ENCODE measurements around the gene DST. TPM values are rescaled to one million over a fixed set of nuclear protein-coding genes. Genes with fewer than 3 reads are reported as not detected.

DST gene
- total RNA-seq, 4 donors from 2014 or later: 410 to 588 (median 521) TPM

DNA sequence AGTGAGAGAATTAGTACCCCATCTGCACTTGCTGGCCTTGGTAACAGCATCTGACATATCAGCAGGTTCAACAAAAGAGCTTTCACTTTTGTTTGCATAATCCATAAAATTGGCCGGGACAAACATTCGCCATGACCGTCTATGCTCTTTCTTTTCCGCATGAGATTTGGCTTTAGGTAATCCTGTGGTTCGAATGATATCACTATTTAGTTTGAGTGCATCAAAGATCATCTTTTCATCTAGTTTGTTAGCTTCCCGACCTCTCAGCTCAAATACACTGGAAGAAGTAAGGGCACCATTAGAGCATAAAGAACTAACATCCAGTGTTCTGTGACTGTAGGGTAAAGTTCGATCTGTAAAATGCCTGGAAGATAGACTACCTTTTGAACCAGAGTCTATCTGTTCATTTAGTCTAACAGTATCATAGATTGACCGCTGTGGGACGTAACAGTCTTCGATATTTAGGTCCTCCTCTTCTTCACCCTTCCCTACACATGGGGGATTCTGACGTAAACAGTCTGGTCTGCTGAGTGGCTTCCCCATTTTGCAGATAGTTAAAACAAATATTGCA is 101.6 kb downstream of the DST start:
- no peak for DNase-seq (ENCODE audit: extremely low spot score)
- peaks cover 43 to 69% (median 53%) of the 10 kb centered on the region in 4 donors for H3K4me1 ChIP-seq
- intact Hi-C loops (cut with DNase I): loop anchor here (2.0 to 5.0 kb wide), 2 partner anchors 49 to 166 kb away; no protein-coding TSS in a partner anchor
- H3K9me3 ChIP-seq: no peaks in the 10 kb centered on the region
- H3K36me3 ChIP-seq: peaks cover 0 to 7% (median 3%) of the 10 kb centered on the region in 4 donors
- 11% methylated on average over 11 of the region's 11 CpGs for WGBS
- H3K27me3 ChIP-seq: no peaks in the 10 kb centered on the region
- H3K4me3 ChIP-seq: peak overlapping the region; percentile 61 to 78 (median 68)
- H3K27ac ChIP-seq (replicated peaks in 1 of 4): peak overlapping the region; percentile 91 to 97 (median 92)
- TF ChIP-seq POLR2A (IDR thresholded peaks at IDR 0.05; ENCODE audit: low read depth) (no peak), POLR2AphosphoS5 (IDR thresholded peaks at IDR 0.05) (peak in 1 of 2 donors; percentile 39)

DNA sequence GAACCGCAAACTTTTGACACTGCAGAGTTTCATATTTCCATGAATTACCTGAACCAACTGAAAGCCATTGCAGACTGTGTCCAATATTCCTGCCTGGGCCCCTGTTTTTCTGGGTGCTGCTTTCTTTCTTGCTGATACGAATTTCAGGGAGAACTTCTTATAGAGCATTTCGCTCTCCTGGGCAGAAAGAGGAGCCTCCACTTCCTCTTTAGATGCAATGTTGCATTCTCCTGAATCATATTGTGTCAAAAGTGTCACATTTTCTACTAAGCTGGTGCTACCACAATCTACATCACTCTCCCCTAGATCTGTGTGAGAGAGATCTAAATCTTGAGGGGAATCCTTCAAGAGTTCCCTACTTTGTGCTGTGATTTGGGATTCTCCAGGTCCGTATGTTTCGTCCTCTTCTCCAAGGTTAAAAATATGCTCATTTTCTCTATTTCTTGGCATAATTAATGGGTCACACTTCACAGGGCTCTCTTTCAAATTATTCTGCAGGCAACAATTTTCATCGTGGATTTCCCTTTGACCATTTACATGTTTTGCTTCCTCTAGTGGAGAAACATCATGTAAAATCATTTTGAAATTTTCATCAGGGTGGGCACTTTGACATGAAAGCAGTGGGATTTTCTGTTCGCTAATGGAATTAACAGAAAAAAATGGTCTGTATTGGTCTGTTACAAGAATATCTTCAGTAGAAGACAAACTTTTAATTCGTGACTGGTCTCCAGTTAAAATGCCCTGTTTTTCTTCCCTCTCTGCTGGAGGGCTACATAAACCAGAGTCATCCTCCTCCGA is 102.3 kb downstream of the DST start:
- Histone ChIP-seq H3K27me3 (no peaks in the 10 kb centered on the region), H3K27ac (replicated peaks in 1 of 4) (peak overlapping the region; percentile 91 to 97 (median 92)), H3K4me3 (peak overlapping the region; percentile 61 to 78 (median 68)), H3K36me3 (peaks cover 0 to 14% (median 6%) of the 10 kb centered on the region in 4 donors), H3K9me3 (no peaks in the 10 kb centered on the region), H3K4me1 (peaks cover 43 to 71% (median 55%) of the 10 kb centered on the region in 4 donors)
- DNase-seq (ENCODE audit: extremely low spot score): no peak
- TF ChIP-seq POLR2A (IDR thresholded peaks at IDR 0.05; ENCODE audit: low read depth): no peak
- WGBS: 25% methylated on average over 9 of the region's 9 CpGs
- intact Hi-C loops (cut with DNase I): loop anchor here (2.0 to 5.0 kb wide), 2 partner anchors 48 to 166 kb away; no protein-coding TSS in a partner anchor

DNA sequence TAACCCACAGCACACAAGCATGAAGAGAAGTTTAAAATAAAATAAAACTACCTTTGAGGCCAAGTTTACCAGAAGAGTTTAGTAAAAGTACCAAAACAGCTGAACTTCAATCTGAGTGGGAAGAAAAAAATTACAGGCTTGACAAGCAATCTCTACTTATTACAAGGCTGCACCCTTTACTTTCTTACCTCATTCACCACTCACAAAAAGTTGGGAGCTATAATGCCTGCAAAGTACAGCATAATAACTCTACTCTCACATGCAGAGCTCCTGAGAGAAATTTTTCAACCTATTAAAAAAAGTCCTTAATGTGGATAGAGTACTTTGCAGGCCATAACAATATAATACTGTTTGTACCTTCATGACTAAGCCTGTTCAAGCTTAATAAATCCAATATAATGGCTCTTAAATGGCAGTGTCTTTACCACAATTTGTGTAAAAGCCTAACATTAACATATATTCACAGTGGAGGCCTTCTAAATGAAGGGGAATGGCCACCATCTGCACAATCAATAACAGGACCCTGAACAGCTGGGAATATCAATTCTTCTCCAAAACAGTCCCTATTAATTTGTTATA is 103.1 kb downstream of the DST start:
- Histone ChIP-seq H3K4me1 (peaks cover 43 to 71% (median 62%) of the 10 kb centered on the region in 4 donors), H3K27me3 (no peaks in the 10 kb centered on the region), H3K27ac (replicated peaks in 1 of 4) (peak overlapping the region; percentile 91 to 97 (median 92)), H3K9me3 (no peaks in the 10 kb centered on the region), H3K36me3 (peaks cover 0 to 22% (median 11%) of the 10 kb centered on the region in 4 donors), H3K4me3 (peak overlapping the region; percentile 61 to 78 (median 68))
- intact Hi-C loops (cut with DNase I): loop anchor here (2.0 to 5.0 kb wide), 2 partner anchors 47 to 165 kb away; no protein-coding TSS in a partner anchor
- no peak for TF ChIP-seq POLR2A (IDR thresholded peaks at IDR 0.05; ENCODE audit: low read depth)
- no peak for DNase-seq (ENCODE audit: extremely low spot score)

DNA sequence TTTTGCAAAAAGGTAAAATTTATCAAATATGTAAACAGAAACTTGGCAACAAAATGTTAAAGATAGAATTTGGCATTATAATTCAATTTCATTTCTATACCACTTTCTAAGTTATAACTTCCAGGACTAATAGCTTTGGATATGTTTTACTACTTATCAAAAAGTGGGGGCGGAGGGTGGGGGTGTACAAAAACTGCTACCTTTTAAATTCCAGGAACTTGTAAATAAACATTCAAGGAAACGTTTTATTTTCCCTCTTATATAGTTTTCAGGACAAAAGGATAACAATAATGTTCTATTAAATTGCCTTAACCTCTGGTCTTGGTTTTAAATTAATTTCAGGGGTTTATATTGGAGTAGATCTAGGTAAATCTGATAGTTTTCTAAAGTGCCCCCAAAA is 103.8 kb downstream of the DST start:
- Histone ChIP-seq H3K9me3 (no peaks in the 10 kb centered on the region), H3K27me3 (no peaks in the 10 kb centered on the region), H3K36me3 (peaks cover 0 to 29% (median 14%) of the 10 kb centered on the region in 4 donors), H3K4me3 (peak overlapping the region; percentile 61 to 78 (median 68)), H3K4me1 (peaks cover 37 to 71% (median 62%) of the 10 kb centered on the region in 4 donors), H3K27ac (replicated peaks in 1 of 4) (peak overlapping the region; percentile 91 to 97 (median 92))
- DNase-seq (ENCODE audit: extremely low spot score): no peak
- intact Hi-C loops (cut with DNase I): no loop called here
- WGBS: 31% methylated on average over 2 of the region's 2 CpGs
- TF ChIP-seq POLR2A (IDR thresholded peaks at IDR 0.05; ENCODE audit: low read depth): no peak
- no peak for TF ChIP-seq POLR2AphosphoS5 (IDR thresholded peaks at IDR 0.05)
- no peak for TF ChIP-seq EP300 (IDR thresholded peaks at IDR 0.05)
- TF ChIP-seq, protein P1, sequence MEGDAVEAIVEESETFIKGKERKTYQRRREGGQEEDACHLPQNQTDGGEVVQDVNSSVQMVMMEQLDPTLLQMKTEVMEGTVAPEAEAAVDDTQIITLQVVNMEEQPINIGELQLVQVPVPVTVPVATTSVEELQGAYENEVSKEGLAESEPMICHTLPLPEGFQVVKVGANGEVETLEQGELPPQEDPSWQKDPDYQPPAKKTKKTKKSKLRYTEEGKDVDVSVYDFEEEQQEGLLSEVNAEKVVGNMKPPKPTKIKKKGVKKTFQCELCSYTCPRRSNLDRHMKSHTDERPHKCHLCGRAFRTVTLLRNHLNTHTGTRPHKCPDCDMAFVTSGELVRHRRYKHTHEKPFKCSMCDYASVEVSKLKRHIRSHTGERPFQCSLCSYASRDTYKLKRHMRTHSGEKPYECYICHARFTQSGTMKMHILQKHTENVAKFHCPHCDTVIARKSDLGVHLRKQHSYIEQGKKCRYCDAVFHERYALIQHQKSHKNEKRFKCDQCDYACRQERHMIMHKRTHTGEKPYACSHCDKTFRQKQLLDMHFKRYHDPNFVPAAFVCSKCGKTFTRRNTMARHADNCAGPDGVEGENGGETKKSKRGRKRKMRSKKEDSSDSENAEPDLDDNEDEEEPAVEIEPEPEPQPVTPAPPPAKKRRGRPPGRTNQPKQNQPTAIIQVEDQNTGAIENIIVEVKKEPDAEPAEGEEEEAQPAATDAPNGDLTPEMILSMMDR (IDR thresholded peaks at IDR 0.05): no peak

DNA sequence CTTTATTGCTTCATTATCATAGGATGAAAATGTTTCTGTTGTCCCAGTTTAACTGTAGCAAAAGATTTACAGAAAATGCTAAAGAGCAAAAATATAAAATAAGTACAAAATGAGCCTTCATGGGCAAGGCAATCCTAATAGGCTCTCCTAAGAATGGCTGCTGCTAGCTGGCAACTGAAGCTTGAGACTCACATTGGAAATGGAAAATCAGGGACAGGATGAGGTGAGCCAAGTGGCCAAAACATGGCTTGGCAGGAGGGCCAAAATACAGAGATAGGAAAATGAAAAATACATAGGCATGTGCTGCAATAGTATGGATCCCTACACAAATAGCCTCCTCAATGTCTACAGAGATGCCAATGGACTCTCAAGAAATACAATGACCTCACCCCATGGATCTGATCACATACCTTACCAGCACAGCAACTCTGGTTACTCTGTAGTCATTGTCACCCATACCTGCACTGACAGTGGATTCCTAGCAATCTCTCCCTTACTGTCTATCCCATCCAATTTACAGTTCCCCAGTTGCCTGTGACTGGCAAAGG is 105.4 kb downstream of the DST start:
- intact Hi-C loops (cut with DNase I): no loop called here
- no peaks in the 10 kb centered on the region for H3K27me3 ChIP-seq
- H3K4me1 ChIP-seq: peaks cover 33 to 78% (median 68%) of the 10 kb centered on the region in 4 donors

More for the DNA sequence above, 105.4 kb downstream of the DST start:
- H3K36me3 ChIP-seq: peaks cover 0 to 42% (median 25%) of the 10 kb centered on the region in 4 donors
- DNase-seq (ENCODE audit: extremely low spot score): no peak
- TF ChIP-seq, protein P1 (IDR thresholded peaks at IDR 0.05): no peak
- TF ChIP-seq EP300 (IDR thresholded peaks at IDR 0.05) (no peak), POLR2AphosphoS5 (IDR thresholded peaks at IDR 0.05) (no peak), POLR2A (IDR thresholded peaks at IDR 0.05; ENCODE audit: low read depth) (no peak)
- peak overlapping the region; percentile 61 to 78 (median 68) for H3K4me3 ChIP-seq
- peak overlapping the region; percentile 91 to 97 (median 92) for H3K27ac ChIP-seq (replicated peaks in 1 of 4)
- no peaks in the 10 kb centered on the region for H3K9me3 ChIP-seq

Measured in esophagus muscularis mucosa (tissue), 4 donors.